Measurements from ENCODE around the gene SAP30BP. TPM values are rescaled to one million over a fixed set of nuclear protein-coding genes. Genes with fewer than 3 reads are reported as not detected.

The SAP30BP gene
- total and polyA plus RNA-seq, 2 experiments from 2014 or later, result 44.9 to 97.9 TPM

DNA sequence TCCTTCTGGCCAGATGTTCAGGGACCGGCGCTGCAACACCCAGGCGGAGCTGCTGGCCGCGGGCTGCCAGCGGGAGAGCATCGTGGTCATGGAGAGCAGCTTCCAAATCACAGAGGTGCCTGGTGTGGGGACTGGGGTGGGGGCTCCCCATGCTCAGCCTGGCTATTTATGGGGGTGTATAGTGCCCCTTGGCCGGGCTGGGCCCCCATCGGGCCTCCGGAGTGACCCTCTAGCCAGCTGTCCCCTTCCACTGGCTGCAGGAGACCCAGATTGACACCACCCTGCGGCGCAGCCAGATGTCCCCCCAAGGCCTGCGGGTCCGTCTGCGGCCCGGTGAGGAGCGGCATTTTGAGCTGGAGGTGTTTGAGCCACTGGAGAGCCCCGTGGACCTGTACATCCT lies 60.3 kb downstream of the SAP30BP start:
- no peaks in the 10 kb centered on the region for H3K4me1 Mint-ChIP-seq
- TF ChIP-seq, protein P1, sequence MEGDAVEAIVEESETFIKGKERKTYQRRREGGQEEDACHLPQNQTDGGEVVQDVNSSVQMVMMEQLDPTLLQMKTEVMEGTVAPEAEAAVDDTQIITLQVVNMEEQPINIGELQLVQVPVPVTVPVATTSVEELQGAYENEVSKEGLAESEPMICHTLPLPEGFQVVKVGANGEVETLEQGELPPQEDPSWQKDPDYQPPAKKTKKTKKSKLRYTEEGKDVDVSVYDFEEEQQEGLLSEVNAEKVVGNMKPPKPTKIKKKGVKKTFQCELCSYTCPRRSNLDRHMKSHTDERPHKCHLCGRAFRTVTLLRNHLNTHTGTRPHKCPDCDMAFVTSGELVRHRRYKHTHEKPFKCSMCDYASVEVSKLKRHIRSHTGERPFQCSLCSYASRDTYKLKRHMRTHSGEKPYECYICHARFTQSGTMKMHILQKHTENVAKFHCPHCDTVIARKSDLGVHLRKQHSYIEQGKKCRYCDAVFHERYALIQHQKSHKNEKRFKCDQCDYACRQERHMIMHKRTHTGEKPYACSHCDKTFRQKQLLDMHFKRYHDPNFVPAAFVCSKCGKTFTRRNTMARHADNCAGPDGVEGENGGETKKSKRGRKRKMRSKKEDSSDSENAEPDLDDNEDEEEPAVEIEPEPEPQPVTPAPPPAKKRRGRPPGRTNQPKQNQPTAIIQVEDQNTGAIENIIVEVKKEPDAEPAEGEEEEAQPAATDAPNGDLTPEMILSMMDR (conservative IDR thresholded peaks at IDR 0.05; ENCODE audit: low read depth in 2 of 2), result no peak
- no peak for TF ChIP-seq POLR2AphosphoS5 (IDR thresholded peaks at IDR 0.05; ENCODE audit: low read depth)
- TF ChIP-seq ZNF114 (CRISPR knock-in tag; IDR thresholded peaks at IDR 0.05), result no peak
- TF ChIP-seq STAT1 (IDR thresholded peaks at IDR 0.05; ENCODE audit: unreplicated experiment), result no peak
- TF ChIP-seq EZH2phosphoT487 (IDR thresholded peaks at IDR 0.05; ENCODE audit: unreplicated experiment), result no peak
- TF ChIP-seq, protein P2, sequence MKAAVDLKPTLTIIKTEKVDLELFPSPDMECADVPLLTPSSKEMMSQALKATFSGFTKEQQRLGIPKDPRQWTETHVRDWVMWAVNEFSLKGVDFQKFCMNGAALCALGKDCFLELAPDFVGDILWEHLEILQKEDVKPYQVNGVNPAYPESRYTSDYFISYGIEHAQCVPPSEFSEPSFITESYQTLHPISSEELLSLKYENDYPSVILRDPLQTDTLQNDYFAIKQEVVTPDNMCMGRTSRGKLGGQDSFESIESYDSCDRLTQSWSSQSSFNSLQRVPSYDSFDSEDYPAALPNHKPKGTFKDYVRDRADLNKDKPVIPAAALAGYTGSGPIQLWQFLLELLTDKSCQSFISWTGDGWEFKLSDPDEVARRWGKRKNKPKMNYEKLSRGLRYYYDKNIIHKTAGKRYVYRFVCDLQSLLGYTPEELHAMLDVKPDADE (IDR thresholded peaks at IDR 0.05), result no peak
- no peaks in the 10 kb centered on the region for H3K27me3 ChIP-seq (ENCODE audit: insufficient read depth)
- no peaks in the 10 kb centered on the region for H3K9me3 Mint-ChIP-seq
- no peaks in the 10 kb centered on the region for H3F3A ChIP-seq (replicated peaks; ENCODE audit: low read depth)
- no peak overlapping the region for H3K4me3 ChIP-seq
- H3K4me1 ChIP-seq (ENCODE audit: insufficient read depth), result no peaks in the 10 kb centered on the region
- H3K9me2 ChIP-seq (ENCODE audit: insufficient read depth), result no peaks in the 10 kb centered on the region
- H3K27ac ChIP-seq (ENCODE audit: low read depth), result no peak overlapping the region
- H3K36me3 ChIP-seq (ENCODE audit: insufficient read depth), result no peaks in the 10 kb centered on the region
- H3K79me2 ChIP-seq (replicated peaks; ENCODE audit: insufficient read depth), result no peaks in the 10 kb centered on the region
- H3K4me2 ChIP-seq, result no peak overlapping the region
- ATAC-seq, result no peak
- H3K36me3 Mint-ChIP-seq (ENCODE audit: low read depth), result no peaks in the 10 kb centered on the region
- H3K27me3 Mint-ChIP-seq (ENCODE audit: insufficient read depth, low read depth, poor library complexity), result peaks cover 9% of the 10 kb centered on the region
- H3K4me3 Mint-ChIP-seq, result no peak overlapping the region
- H2AFZ ChIP-seq, result no peak overlapping the region
- no peak overlapping the region for H3K27ac Mint-ChIP-seq
- DNase-seq (ENCODE audit: low spot score), result no peak
- no peaks in the 10 kb centered on the region for H4K20me1 ChIP-seq (replicated peaks; ENCODE audit: insufficient read depth)

DNA sequence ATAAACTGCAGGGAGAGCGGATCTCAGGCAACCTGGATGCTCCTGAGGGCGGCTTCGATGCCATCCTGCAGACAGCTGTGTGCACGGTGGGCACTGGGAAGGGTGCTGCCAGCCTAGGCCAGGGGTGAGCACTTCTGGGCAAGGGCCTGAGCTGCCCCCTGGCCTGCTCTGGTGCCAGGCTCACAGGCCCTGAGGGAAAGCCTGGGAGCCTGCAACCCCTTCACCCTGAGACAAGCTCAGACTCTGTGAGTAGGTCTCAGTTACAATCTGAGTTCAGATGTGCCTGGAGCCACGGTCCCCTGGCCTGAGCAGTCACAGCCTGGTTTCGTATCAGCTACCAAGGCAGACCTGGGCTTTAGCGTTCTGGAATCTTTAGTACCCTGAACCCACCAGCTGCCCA lies 62.2 kb downstream of the SAP30BP start:
- H2AFZ ChIP-seq, result no peak overlapping the region
- H3K27me3 Mint-ChIP-seq (ENCODE audit: insufficient read depth, low read depth, poor library complexity), result peaks cover 7% of the 10 kb centered on the region
- no peaks in the 10 kb centered on the region for H3K9me2 ChIP-seq (ENCODE audit: insufficient read depth)
- no peak overlapping the region for H3K4me2 ChIP-seq
- H3K27me3 ChIP-seq (ENCODE audit: insufficient read depth), result no peaks in the 10 kb centered on the region
- no peaks in the 10 kb centered on the region for H3K9me3 Mint-ChIP-seq
- H3K4me1 ChIP-seq (ENCODE audit: insufficient read depth), result no peaks in the 10 kb centered on the region
- no peak for DNase-seq (ENCODE audit: low spot score)
- no peaks in the 10 kb centered on the region for H3K36me3 ChIP-seq (ENCODE audit: insufficient read depth)
- H3F3A ChIP-seq (replicated peaks; ENCODE audit: low read depth), result no peaks in the 10 kb centered on the region
- H3K4me3 ChIP-seq, result no peak overlapping the region
- no peaks in the 10 kb centered on the region for H3K36me3 Mint-ChIP-seq (ENCODE audit: low read depth)
- no peak for ATAC-seq
- H3K4me3 Mint-ChIP-seq, result no peak overlapping the region
- no peaks in the 10 kb centered on the region for H3K79me2 ChIP-seq (replicated peaks; ENCODE audit: insufficient read depth)
- no peak overlapping the region for H3K27ac Mint-ChIP-seq
- H3K27ac ChIP-seq (ENCODE audit: low read depth), result no peak overlapping the region
- H4K20me1 ChIP-seq (replicated peaks; ENCODE audit: insufficient read depth), result no peaks in the 10 kb centered on the region
- H3K4me1 Mint-ChIP-seq, result no peaks in the 10 kb centered on the region
- TF ChIP-seq EZH2phosphoT487 (IDR thresholded peaks at IDR 0.05; ENCODE audit: unreplicated experiment) (no peak), CREB1 (CRISPR knock-in tag; IDR thresholded peaks at IDR 0.05; ENCODE audit: low read depth) (no peak), JUNB (IDR thresholded peaks at IDR 0.05; ENCODE audit: unreplicated experiment) (no peak), EZH2 (IDR thresholded peaks at IDR 0.05; ENCODE audit: low read depth, unreplicated experiment) (no peak)
- TF ChIP-seq, protein P3, sequence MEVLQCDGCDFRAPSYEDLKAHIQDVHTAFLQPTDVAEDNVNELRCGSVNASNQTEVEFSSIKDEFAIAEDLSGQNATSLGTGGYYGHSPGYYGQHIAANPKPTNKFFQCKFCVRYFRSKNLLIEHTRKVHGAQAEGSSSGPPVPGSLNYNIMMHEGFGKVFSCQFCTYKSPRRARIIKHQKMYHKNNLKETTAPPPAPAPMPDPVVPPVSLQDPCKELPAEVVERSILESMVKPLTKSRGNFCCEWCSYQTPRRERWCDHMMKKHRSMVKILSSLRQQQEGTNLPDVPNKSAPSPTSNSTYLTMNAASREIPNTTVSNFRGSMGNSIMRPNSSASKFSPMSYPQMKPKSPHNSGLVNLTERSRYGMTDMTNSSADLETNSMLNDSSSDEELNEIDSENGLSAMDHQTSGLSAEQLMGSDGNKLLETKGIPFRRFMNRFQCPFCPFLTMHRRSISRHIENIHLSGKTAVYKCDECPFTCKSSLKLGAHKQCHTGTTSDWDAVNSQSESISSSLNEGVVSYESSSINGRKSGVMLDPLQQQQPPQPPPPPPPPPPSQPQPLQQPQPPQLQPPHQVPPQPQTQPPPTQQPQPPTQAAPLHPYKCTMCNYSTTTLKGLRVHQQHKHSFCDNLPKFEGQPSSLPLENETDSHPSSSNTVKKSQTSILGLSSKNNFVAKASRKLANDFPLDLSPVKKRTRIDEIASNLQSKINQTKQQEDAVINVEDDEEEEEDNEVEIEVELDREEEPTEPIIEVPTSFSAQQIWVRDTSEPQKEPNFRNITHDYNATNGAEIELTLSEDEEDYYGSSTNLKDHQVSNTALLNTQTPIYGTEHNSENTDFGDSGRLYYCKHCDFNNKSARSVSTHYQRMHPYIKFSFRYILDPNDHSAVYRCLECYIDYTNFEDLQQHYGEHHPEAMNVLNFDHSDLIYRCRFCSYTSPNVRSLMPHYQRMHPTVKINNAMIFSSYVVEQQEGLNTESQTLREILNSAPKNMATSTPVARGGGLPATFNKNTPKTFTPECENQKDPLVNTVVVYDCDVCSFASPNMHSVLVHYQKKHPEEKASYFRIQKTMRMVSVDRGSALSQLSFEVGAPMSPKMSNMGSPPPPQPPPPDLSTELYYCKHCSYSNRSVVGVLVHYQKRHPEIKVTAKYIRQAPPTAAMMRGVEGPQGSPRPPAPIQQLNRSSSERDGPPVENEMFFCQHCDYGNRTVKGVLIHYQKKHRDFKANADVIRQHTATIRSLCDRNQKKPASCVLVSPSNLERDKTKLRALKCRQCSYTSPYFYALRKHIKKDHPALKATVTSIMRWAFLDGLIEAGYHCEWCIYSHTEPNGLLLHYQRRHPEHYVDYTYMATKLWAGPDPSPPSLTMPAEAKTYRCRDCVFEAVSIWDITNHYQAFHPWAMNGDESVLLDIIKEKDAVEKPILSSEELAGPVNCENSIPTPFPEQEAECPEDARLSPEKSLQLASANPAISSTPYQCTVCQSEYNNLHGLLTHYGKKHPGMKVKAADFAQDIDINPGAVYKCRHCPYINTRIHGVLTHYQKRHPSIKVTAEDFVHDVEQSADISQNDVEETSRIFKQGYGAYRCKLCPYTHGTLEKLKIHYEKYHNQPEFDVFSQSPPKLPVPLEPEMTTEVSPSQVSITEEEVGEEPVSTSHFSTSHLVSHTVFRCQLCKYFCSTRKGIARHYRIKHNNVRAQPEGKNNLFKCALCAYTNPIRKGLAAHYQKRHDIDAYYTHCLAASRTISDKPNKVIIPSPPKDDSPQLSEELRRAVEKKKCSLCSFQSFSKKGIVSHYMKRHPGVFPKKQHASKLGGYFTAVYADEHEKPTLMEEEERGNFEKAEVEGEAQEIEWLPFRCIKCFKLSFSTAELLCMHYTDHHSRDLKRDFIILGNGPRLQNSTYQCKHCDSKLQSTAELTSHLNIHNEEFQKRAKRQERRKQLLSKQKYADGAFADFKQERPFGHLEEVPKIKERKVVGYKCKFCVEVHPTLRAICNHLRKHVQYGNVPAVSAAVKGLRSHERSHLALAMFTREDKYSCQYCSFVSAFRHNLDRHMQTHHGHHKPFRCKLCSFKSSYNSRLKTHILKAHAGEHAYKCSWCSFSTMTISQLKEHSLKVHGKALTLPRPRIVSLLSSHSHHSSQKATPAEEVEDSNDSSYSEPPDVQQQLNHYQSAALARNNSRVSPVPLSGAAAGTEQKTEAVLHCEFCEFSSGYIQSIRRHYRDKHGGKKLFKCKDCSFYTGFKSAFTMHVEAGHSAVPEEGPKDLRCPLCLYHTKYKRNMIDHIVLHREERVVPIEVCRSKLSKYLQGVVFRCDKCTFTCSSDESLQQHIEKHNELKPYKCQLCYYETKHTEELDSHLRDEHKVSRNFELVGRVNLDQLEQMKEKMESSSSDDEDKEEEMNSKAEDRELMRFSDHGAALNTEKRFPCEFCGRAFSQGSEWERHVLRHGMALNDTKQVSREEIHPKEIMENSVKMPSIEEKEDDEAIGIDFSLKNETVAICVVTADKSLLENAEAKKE (CRISPR knock-in tag; IDR thresholded peaks at IDR 0.05), result no peak

Data from GM23338 (cell line).